ENCODE measurements around the gene DNAJB7. TPM values are rescaled to one million over a fixed set of nuclear protein-coding genes. Genes with fewer than 3 reads are reported as not detected.
A peak's percentile ranks its signal among the peaks of the same experiment; 100 is the strongest.

DNAJB7 gene
- total and polyA plus RNA-seq, 8 donors = 0.02 TPM; not detected in 7

- FAIRE-seq (no peak), ATAC-seq (no peak), DNase-seq (no peak)
- no peak overlapping the region for H3K4me3 ChIP-seq
- intact Hi-C loops (cut with DNase I) = no loop called here
- 84 to 86% methylated on average over 3 of the region's 3 CpGs for WGBS, 2 donors
- H3K9me3 ChIP-seq = no peaks in the 10 kb centered on the region
- no peaks in the 10 kb centered on the region for H3K4me1 ChIP-seq
- H3K36me3 ChIP-seq = peaks cover 0 to 22% (median 7%) of the 10 kb centered on the region in 3 donors
- H3K27me3 ChIP-seq = no peaks in the 10 kb centered on the region
- H3K27ac ChIP-seq = no peak overlapping the region
- no peak for TF ChIP-seq CTCF (IDR thresholded peaks at IDR 0.05)
These were observed 29.0 kb upstream of the DNAJB7 start for GRCh38 chr22:40890881-40891280.

GRCh38 chr22:40889116-40889515, 27.2 kb upstream of the DNAJB7 start:
- peaks cover 0 to 21% (median 7%) of the 10 kb centered on the region in 3 donors for H3K36me3 ChIP-seq
- DNase-seq (no peak), FAIRE-seq (no peak), ATAC-seq (no peak)
- no peak overlapping the region for H3K4me3 ChIP-seq
- no peaks in the 10 kb centered on the region for H3K27me3 ChIP-seq
- intact Hi-C loops (cut with DNase I) = no loop called here
- H3K9me3 ChIP-seq = no peaks in the 10 kb centered on the region
- no peak overlapping the region for H3K27ac ChIP-seq
- no peak for TF ChIP-seq CTCF (IDR thresholded peaks at IDR 0.05)
- no peaks in the 10 kb centered on the region for H3K4me1 ChIP-seq

- FAIRE-seq (no peak), DNase-seq (no peak), ATAC-seq (peak; percentile 73 to 84 (median 78))
- no peak for TF ChIP-seq CTCF (IDR thresholded peaks at IDR 0.05)
- peaks cover 0 to 19% (median 13%) of the 10 kb centered on the region in 3 donors for H3K36me3 ChIP-seq
- no peak overlapping the region for H3K4me3 ChIP-seq
- H3K4me1 ChIP-seq = peaks cover 3 to 19% (median 9%) of the 10 kb centered on the region in 3 donors
- H3K27ac ChIP-seq = peak overlapping the region in 2 of 4 donors; percentile 37 to 42
- intact Hi-C loops (cut with DNase I) = no loop called here
- 25 to 41% methylated on average over 2 of the region's 2 CpGs for WGBS, 2 donors
- no peaks in the 10 kb centered on the region for H3K9me3 ChIP-seq
- H3K27me3 ChIP-seq = no peaks in the 10 kb centered on the region
These were observed 17.0 kb upstream of the DNAJB7 start for GRCh38 chr22:40878922-40879321.

- Histone ChIP-seq H3K27ac (peak overlapping the region in 1 of 4 donors; percentile 38), H3K4me3 (no peak overlapping the region), H3K27me3 (no peaks in the 10 kb centered on the region), H3K9me3 (no peaks in the 10 kb centered on the region), H3K4me1 (peaks cover 3 to 19% (median 9%) of the 10 kb centered on the region in 3 donors), H3K36me3 (peaks cover 0 to 7% (median 6%) of the 10 kb centered on the region in 3 donors)
- DNase-seq (no peak), FAIRE-seq (no peak), ATAC-seq (peak in 2 of 4 donors; percentile 25 to 31)
- intact Hi-C loops (cut with DNase I) = no loop called here
- TF ChIP-seq CTCF (IDR thresholded peaks at IDR 0.05) = no peak
- 31 to 35% methylated on average over 3 of the region's 3 CpGs for WGBS, 2 donors
These were observed 15.6 kb upstream of the DNAJB7 start for GRCh38 chr22:40877488-40877887.

GRCh38 chr22:40876907-40877306, 15.0 kb upstream of the DNAJB7 start:
- no peak overlapping the region for H3K27ac ChIP-seq

More at GRCh38 chr22:40876907-40877306, 15.0 kb upstream of the DNAJB7 start:
- Histone ChIP-seq H3K4me1 (peaks cover 3 to 19% (median 9%) of the 10 kb centered on the region in 3 donors), H3K9me3 (no peaks in the 10 kb centered on the region), H3K36me3 (peaks cover 0 to 5% (median 2%) of the 10 kb centered on the region in 3 donors), H3K4me3 (no peak overlapping the region), H3K27me3 (no peaks in the 10 kb centered on the region)
- TF ChIP-seq CTCF (IDR thresholded peaks at IDR 0.05) = no peak
- FAIRE-seq = no peak
- no peak for ATAC-seq
- no peak for DNase-seq
- intact Hi-C loops (cut with DNase I) = no loop called here
- WGBS, 2 donors = 24 to 59% methylated on average over 1 of the region's 1 CpG
